ENCODE data around the gene NHLRC4. TPM values are rescaled to one million over a fixed set of nuclear protein-coding genes. Genes with fewer than 3 reads are reported as not detected.
A peak's percentile ranks its signal among the peaks of the same experiment; 100 is the strongest.

Gene NHLRC4
- total and polyA plus RNA-seq, 2 of the 13 experiments (the other 11 are each of a cell fraction or from before 2014, with no cell fraction given): 0.40 to 0.59 TPM

GRCh38 chr16:566475-567372 lies at the start of gene NHLRC4 (continued):
- TF ChIP-seq NR0B2 (CRISPR knock-in tag; IDR thresholded peaks at IDR 0.05) (no peak), PRDM10 (CRISPR knock-in tag; IDR thresholded peaks at IDR 0.05; ENCODE audit: low read depth) (0 out of 2 replicates have a peak, but pooled peaks have one; percentile 33), ZNF232 (CRISPR knock-in tag; IDR thresholded peaks at IDR 0.05; ENCODE audit: borderline replicate concordance) (no peak), ZNF770 (CRISPR knock-in tag; IDR thresholded peaks at IDR 0.05) (0 out of 2 replicates have a peak, but pooled peaks have one; percentile 10), ZBTB7B (CRISPR knock-in tag; IDR thresholded peaks at IDR 0.05) (0 out of 2 replicates have a peak, but pooled peaks have one; percentile 23), ZFP37 (CRISPR knock-in tag; IDR thresholded peaks at IDR 0.05; ENCODE audit: borderline replicate concordance) (no peak), ZMYM3 (CRISPR knock-in tag; IDR thresholded peaks at IDR 0.05) (no peak), FOXC1 (CRISPR knock-in tag; IDR thresholded peaks at IDR 0.05; ENCODE audit: borderline replicate concordance) (peak; percentile 15; the same call in 1 of the 2 replicates), PAXIP1 (CRISPR knock-in tag; conservative IDR thresholded peaks at IDR 0.05) (0 out of 2 replicates have a peak, but pooled peaks have one; percentile 35), MTF1 (CRISPR knock-in tag; IDR thresholded peaks at IDR 0.05) (no peak), ZNF747 (CRISPR knock-in tag; IDR thresholded peaks at IDR 0.05; ENCODE audit: borderline replicate concordance) (peak; percentile 51; the same call in 1 of the 2 replicates), SOX6 (IDR thresholded peaks at IDR 0.05) (no peak), SOX6 (CRISPR knock-in tag; IDR thresholded peaks at IDR 0.05) (0 out of 2 replicates have a peak, but pooled peaks have one; percentile 23), HDAC1 (CRISPR knock-in tag; IDR thresholded peaks at IDR 0.05) (0 out of 2 replicates have a peak, but pooled peaks have one; percentile 9), HNRNPLL (IDR thresholded peaks at IDR 0.05; ENCODE audit: low read depth, low read length, poor library complexity, severe bottlenecking) (peak; percentile 21)
